GM21723 (cell line): ENCODE measurements around the gene TNFRSF9.

ENCODE experiments used
- ATAC-seq: cut with Tn5 transposase; IDR thresholded peaks from one replicate; pipeline ENCODE4 v1.9.1; 2021; ENCODE audit warnings: mild to moderate bottlenecking, moderate library complexity; ENCODE audit not compliant: unreplicated experiment

TNFRSF9 gene

GRCh38 chr1:7878027-7878426 lies 62.6 kb downstream of the TNFRSF9 start:
- ATAC-seq: no peak

- no peak for ATAC-seq
Observed at GRCh38 chr1:7873801-7874795, 66.5 kb downstream of the TNFRSF9 start.

GRCh38 chr1:7871136-7871535 lies 69.5 kb downstream of the TNFRSF9 start:
- ATAC-seq: no peak

DNA sequence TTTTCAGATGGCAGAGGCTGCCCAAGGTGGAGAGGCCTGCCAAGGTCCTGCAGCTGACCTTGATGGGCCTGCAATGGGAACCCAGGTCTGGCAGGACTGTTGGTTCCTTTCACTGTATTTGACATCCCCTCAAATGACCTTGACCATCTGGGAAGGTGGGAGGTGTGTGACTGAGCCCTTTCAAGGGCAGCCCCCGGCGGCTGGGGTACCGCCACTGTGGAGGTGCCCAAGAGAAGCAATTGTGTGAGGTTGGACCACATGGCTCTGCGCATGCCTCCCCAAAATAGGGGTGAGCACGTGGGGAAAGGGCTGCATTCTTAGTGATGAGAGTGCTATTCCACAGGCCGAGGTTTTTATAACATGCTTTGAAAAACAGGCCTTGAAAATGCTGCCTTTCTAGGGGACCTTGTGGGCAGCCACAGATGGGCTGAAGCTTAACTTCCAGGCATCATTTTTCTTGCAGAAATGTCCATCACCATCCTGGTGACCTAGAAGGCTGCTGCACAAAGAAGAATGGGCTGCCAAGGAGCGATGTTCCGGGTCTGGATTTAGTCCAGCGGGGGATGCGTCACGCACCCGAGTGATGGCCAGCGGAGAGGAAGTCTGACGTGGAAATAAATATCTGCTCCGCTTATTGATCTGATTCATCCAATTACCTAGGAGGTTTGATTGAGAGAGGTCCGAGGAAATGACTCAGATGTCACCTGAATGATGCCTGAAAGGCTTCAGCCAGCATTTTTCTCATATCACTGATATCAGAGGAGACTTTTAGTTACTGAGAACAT lies 71.3 kb downstream of the TNFRSF9 start:
- no peak for ATAC-seq

GRCh38 chr1:7868070-7868780 lies 72.4 kb downstream of the TNFRSF9 start:
- no peak for ATAC-seq

DNA sequence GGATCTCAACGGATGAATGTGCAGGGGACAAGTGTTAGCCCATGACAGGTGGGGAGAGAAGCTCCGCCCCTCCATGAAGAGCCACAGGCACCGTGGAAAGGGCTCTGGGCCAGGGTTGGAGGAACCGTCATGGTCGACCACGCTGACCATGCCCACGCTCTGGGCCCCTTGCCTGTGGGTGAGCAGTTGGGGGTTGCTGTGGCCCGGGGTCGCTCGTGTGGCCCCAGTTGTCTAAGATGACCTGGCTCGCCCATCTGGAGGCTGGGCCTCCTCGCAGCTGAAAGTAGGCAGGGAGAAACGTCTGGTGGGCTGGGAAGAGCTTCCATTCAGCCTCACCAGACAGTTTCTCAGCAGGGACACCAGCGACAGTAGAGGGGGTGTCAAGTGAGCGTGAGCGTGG lies 74.7 kb downstream of the TNFRSF9 start:
- no peak for ATAC-seq
